ENCODE data around the gene SNRPB. TPM values are rescaled to one million over a fixed set of nuclear protein-coding genes. Genes with fewer than 3 reads are reported as not detected.

SNRPB gene
- total RNA-seq, 2 donors from 2014 or later = 53.1 to 61.0 TPM

GRCh38 chr20:2460752-2461424 lies 9.7 kb downstream of the SNRPB start:
- TF ChIP-seq CTCF (IDR thresholded peaks at IDR 0.05) = no peak
- TF ChIP-seq POLR2A (IDR thresholded peaks at IDR 0.05) = no peak
- no peaks in the 10 kb centered on the region for H3K9me3 ChIP-seq
- 83 to 87% methylated on average over 4 of the region's 4 CpGs for WGBS, 2 donors
- intact Hi-C loops (cut with DNase I) = no loop called here
- H3K4me1 ChIP-seq = no peaks in the 10 kb centered on the region
- H3K27ac ChIP-seq = no peak overlapping the region
- no peaks in the 10 kb centered on the region for H3K27me3 ChIP-seq
- DNase-seq (no peak), ATAC-seq (no peak)
- no peak overlapping the region for H3K4me3 ChIP-seq
- peaks cover 21 to 43% of the 10 kb centered on the region in 2 donors for H3K36me3 ChIP-seq (replicated peaks in 1 of 2; ENCODE audit: insufficient read depth in 1 of 2, low read depth in 2 of 2)

- no peak overlapping the region for H3K27ac ChIP-seq
- H3K9me3 ChIP-seq = no peaks in the 10 kb centered on the region
- DNase-seq (no peak), ATAC-seq (no peak)
- TF ChIP-seq CTCF (IDR thresholded peaks at IDR 0.05) = no peak
- peaks cover 21 to 38% of the 10 kb centered on the region in 2 donors for H3K36me3 ChIP-seq (replicated peaks in 1 of 2; ENCODE audit: insufficient read depth in 1 of 2, low read depth in 2 of 2)
- no peaks in the 10 kb centered on the region for H3K4me1 ChIP-seq
- WGBS, 2 donors = 50 to 61% methylated on average over 1 of the region's 1 CpG
- H3K27me3 ChIP-seq = no peaks in the 10 kb centered on the region
- intact Hi-C loops (cut with DNase I) = no loop called here
- H3K4me3 ChIP-seq = no peak overlapping the region
These were observed 10.4 kb downstream of the SNRPB start for GRCh38 chr20:2459981-2460751.

GRCh38 chr20:2458919-2459499 lies 11.6 kb downstream of the SNRPB start:
- peaks cover 21 to 27% of the 10 kb centered on the region in 2 donors for H3K36me3 ChIP-seq (replicated peaks in 1 of 2; ENCODE audit: insufficient read depth in 1 of 2, low read depth in 2 of 2)
- intact Hi-C loops (cut with DNase I) = no loop called here

GRCh38 chr20:2455771-2456497 lies 14.7 kb downstream of the SNRPB start:
- no peak overlapping the region for H3K4me3 ChIP-seq
- no peak overlapping the region for H3K27ac ChIP-seq
- 77 to 80% methylated on average over 2 of the region's 2 CpGs for WGBS, 2 donors
- H3K4me1 ChIP-seq = no peaks in the 10 kb centered on the region
- TF ChIP-seq CTCF (IDR thresholded peaks at IDR 0.05) = no peak
- TF ChIP-seq POLR2A (IDR thresholded peaks at IDR 0.05) = no peak
- DNase-seq (no peak), ATAC-seq (no peak)
- no peaks in the 10 kb centered on the region for H3K27me3 ChIP-seq
- H3K36me3 ChIP-seq (replicated peaks in 1 of 2; ENCODE audit: insufficient read depth in 1 of 2, low read depth in 2 of 2) = no peaks in the 10 kb centered on the region
- intact Hi-C loops (cut with DNase I) = no loop called here
- no peaks in the 10 kb centered on the region for H3K9me3 ChIP-seq

More at GRCh38 chr20:2458919-2459499, 11.6 kb downstream of the SNRPB start:
- H3K4me3 ChIP-seq = no peak overlapping the region
- WGBS, 2 donors = 89 to 93% methylated on average over 3 of the region's 3 CpGs
- no peak overlapping the region for H3K27ac ChIP-seq
- no peaks in the 10 kb centered on the region for H3K9me3 ChIP-seq
- ATAC-seq (no peak), DNase-seq (no peak)
- H3K4me1 ChIP-seq = no peaks in the 10 kb centered on the region
- no peaks in the 10 kb centered on the region for H3K27me3 ChIP-seq
- TF ChIP-seq POLR2A (IDR thresholded peaks at IDR 0.05) (no peak), CTCF (IDR thresholded peaks at IDR 0.05) (no peak)

Measured in body of pancreas (tissue), 4 donors.